ENCODE measurements around the gene FOXO4.
A peak's percentile ranks its signal among the peaks of the same experiment; 100 is the strongest.
"Not testable (repeated sequence)": the region's sequence is repeated elsewhere in the genome, so short reads cannot be mapped to it uniquely, and the experiment has no call there.

FOXO4 gene, protein sequence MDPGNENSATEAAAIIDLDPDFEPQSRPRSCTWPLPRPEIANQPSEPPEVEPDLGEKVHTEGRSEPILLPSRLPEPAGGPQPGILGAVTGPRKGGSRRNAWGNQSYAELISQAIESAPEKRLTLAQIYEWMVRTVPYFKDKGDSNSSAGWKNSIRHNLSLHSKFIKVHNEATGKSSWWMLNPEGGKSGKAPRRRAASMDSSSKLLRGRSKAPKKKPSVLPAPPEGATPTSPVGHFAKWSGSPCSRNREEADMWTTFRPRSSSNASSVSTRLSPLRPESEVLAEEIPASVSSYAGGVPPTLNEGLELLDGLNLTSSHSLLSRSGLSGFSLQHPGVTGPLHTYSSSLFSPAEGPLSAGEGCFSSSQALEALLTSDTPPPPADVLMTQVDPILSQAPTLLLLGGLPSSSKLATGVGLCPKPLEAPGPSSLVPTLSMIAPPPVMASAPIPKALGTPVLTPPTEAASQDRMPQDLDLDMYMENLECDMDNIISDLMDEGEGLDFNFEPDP

GRCh38 chrX:71095555-71095980 lies at the start of gene FOXO4:
Gene FOXO4 (plus strand): TSS chrX:71095851. CDS start chrX:71096529, 678 bp downstream.
- H3K4me3 Mint-ChIP-seq = peak within 1 kb of the TSS; percentile 98
- CTCF ChIA-PET = interaction anchor here (0.6 to 1.2 kb wide), 4 partner anchors 11 to 34 kb away, joined by 3 to 4 read pairs (median 4); partner anchors contain the start of gene CXorf65
- DNase-seq = peak; percentile 93

DNA sequence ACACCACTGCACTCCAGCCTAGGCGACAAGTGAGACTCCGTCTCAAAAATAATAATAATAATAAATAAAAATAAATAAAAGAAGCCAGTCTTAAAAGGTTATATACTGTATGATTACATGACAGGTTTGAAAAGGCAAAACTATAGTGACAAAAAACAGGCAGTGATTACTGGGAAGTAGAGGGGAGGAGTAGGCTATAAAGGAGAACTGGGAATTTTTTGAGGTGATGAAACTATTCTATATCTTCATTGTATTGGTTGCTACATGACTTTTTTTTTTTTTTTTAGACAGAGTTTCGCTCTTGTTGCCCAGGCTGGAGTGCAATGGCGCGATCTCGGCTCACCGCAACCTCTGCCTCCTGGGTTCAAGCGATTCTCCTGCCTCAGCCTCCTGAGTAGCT lies 47.8 kb upstream of the FOXO4 start:
- H3K4me1 Mint-ChIP-seq, H3K27ac Mint-ChIP-seq, DNase-seq, H3K36me3 Mint-ChIP-seq, H3K27me3 Mint-ChIP-seq, H3K4me3 Mint-ChIP-seq, CTCF ChIA-PET, H3K9me3 Mint-ChIP-seq: not testable (repeated sequence)

More at GRCh38 chrX:71095555-71095980, at the start of gene FOXO4:
- Mint-ChIP-seq H3K27me3 (peaks cover 12% of the 10 kb centered on the region), H3K36me3 (peaks cover 3% of the 10 kb centered on the region), H3K4me1 (peaks cover 43% of the 10 kb centered on the region), H3K9me3 (no peaks in the 10 kb centered on the region), H3K27ac (peak within 1 kb of the TSS; percentile 89)

DNA sequence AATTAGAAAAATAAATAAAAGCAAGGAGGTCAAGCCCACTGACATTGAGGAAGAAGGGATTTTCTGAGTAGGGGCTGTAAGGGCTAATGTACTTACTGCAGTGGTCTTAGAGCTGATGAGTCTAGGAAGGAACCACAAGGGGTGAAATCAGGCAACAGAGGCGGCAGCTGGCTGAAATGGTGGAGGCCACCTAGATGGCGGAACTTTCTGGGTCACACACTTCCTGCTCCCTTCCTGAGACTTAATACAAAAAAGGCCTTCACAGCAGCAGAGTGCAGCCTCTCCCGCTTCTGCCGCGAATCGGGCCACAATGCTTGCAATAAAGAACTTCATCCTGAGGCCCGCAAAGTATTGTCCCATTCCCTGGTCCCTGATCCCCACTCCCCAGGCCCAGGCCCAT lies 42.9 kb upstream of the FOXO4 start:
- no peak for DNase-seq

GRCh38 chrX:71053217-71053621 lies 42.4 kb upstream of the FOXO4 start:
- Mint-ChIP-seq H3K27ac (no peak overlapping the region), H3K9me3 (no peaks in the 10 kb centered on the region), H3K4me3 (peak overlapping the region; percentile 18), H3K27me3 (no peaks in the 10 kb centered on the region), H3K4me1 (peaks cover 23% of the 10 kb centered on the region), H3K36me3 (peaks cover 19% of the 10 kb centered on the region)
- CTCF ChIA-PET = no interaction called here
- DNase-seq = peak; percentile 26

More for the DNA sequence above, 42.9 kb upstream of the FOXO4 start:
- Mint-ChIP-seq H3K4me3 (peak overlapping the region; percentile 18), H3K9me3 (no peaks in the 10 kb centered on the region), H3K27me3 (no peaks in the 10 kb centered on the region), H3K4me1 (peaks cover 18% of the 10 kb centered on the region), H3K27ac (peak overlapping the region; percentile 11), H3K36me3 (peaks cover 14% of the 10 kb centered on the region)
- CTCF ChIA-PET = no interaction called here

DNA sequence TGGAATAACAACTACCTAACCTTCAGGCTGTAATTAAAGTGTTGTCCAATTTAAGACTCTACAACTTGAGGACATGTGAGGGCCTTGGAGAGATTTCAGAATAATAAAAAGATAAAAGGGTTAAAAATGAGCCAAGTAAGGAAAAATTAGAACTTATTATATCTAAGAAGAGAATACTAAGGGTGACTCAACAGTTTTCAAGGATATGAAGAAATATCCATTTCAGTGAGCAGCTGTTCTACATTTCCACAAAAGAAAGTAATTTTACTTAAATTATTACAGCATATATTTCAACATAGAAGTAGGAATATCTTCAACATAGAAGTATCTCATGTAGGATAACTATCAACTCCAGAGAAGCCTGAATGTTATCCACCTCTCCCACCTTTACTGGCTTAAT lies 38.8 kb upstream of the FOXO4 start:
- CTCF ChIA-PET = no interaction called here
- H3K9me3 Mint-ChIP-seq = no peaks in the 10 kb centered on the region
- no peak overlapping the region for H3K4me3 Mint-ChIP-seq
- H3K27ac Mint-ChIP-seq = peak overlapping the region; percentile 67
- peaks cover 40% of the 10 kb centered on the region for H3K4me1 Mint-ChIP-seq
- no peaks in the 10 kb centered on the region for H3K27me3 Mint-ChIP-seq
- DNase-seq = no peak
- peaks cover 36% of the 10 kb centered on the region for H3K36me3 Mint-ChIP-seq

GRCh38 chrX:71057848-71058530 lies 37.7 kb upstream of the FOXO4 start:
- H3K36me3 Mint-ChIP-seq = peaks cover 42% of the 10 kb centered on the region
- CTCF ChIA-PET = interaction anchor here (1.0 kb wide), 1 partner anchor 54 kb away, joined by 3 read pairs; no protein-coding TSS in a partner anchor
- H3K27ac Mint-ChIP-seq = peak overlapping the region; percentile 77
- no peak for DNase-seq
- H3K4me3 Mint-ChIP-seq = no peak overlapping the region
- no peaks in the 10 kb centered on the region for H3K9me3 Mint-ChIP-seq
- H3K27me3 Mint-ChIP-seq = no peaks in the 10 kb centered on the region
- H3K4me1 Mint-ChIP-seq = peaks cover 40% of the 10 kb centered on the region

DNA sequence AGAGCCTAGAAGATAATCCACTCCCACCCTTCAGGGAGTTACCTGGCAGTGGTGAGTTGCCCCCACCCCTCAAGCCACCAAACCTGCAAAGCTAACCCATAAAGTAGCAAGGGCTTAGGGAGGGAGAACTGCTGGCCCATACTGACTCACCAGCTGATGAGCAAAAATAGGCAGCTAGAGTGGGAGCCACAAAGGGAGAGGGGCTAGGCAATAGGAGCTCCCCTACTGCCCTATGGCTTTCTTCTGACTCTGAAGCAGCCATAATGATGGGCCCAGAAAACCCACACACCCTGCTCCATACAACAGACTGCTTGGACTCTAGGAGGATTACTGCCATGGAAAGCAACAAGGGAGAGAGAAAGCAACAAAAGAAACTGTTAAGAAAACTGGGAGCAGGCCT lies 35.5 kb upstream of the FOXO4 start:
- Mint-ChIP-seq H3K4me1 (peaks cover 48% of the 10 kb centered on the region), H3K4me3 (no peak overlapping the region), H3K27me3 (no peaks in the 10 kb centered on the region), H3K9me3 (no peaks in the 10 kb centered on the region), H3K27ac (no peak overlapping the region), H3K36me3 (peaks cover 43% of the 10 kb centered on the region)
- no peak for DNase-seq
- CTCF ChIA-PET = no interaction called here

DNA sequence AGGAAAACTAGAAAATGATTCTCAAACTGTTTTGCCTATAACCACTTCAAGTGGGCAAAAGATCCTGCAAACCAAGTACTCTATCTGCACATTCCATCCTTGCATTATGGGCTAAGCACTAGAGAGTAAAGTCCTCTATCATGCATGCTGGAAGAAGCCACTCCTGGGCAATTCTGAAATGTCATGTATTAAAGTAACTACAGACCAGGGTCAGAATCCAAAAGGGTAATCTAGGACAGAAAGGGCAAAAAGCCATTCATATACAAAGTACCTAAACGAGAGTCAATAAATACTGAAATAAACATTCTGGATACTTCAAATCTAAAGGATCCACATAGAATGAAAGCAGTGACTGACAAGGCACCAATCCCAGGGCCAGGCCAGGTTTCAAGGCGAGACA lies 28.6 kb upstream of the FOXO4 start:
- Mint-ChIP-seq H3K4me3 (peak overlapping the region; percentile 88), H3K36me3 (peaks cover 16% of the 10 kb centered on the region), H3K27me3 (peaks cover 3% of the 10 kb centered on the region), H3K27ac (peak overlapping the region; percentile 95), H3K4me1 (peaks cover 21% of the 10 kb centered on the region), H3K9me3 (no peaks in the 10 kb centered on the region)
- no peak for DNase-seq
- CTCF ChIA-PET = interaction anchor here (0.6 kb wide), 2 partner anchors 152 to 354 kb away, joined by 3 to 4 read pairs; no protein-coding TSS in a partner anchor

DNA sequence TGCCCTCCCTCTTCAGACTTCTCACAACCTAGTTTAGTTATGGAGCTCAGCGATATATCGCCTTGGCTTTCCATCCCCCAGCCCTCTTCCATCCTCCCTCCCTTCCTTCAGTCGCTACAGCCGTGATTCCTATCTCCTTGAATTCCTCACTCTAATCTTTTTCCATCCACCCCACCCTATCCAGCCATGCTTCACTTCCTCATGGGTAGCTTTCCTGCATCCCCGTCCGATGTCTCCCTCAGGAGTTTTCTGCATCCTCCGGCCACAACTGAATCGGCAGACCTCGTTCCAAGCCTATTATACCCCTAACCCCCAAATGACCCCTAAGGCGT lies 28.0 kb upstream of the FOXO4 start:
- Mint-ChIP-seq H3K27me3 (peaks cover 5% of the 10 kb centered on the region), H3K4me3 (peak overlapping the region; percentile 88), H3K9me3 (no peaks in the 10 kb centered on the region), H3K27ac (peak overlapping the region; percentile 95), H3K4me1 (peaks cover 21% of the 10 kb centered on the region), H3K36me3 (peaks cover 14% of the 10 kb centered on the region)
- CTCF ChIA-PET = interaction anchor here (0.6 kb wide), 2 partner anchors 151 to 354 kb away, joined by 3 to 4 read pairs; no protein-coding TSS in a partner anchor
- no peak for DNase-seq

DNA sequence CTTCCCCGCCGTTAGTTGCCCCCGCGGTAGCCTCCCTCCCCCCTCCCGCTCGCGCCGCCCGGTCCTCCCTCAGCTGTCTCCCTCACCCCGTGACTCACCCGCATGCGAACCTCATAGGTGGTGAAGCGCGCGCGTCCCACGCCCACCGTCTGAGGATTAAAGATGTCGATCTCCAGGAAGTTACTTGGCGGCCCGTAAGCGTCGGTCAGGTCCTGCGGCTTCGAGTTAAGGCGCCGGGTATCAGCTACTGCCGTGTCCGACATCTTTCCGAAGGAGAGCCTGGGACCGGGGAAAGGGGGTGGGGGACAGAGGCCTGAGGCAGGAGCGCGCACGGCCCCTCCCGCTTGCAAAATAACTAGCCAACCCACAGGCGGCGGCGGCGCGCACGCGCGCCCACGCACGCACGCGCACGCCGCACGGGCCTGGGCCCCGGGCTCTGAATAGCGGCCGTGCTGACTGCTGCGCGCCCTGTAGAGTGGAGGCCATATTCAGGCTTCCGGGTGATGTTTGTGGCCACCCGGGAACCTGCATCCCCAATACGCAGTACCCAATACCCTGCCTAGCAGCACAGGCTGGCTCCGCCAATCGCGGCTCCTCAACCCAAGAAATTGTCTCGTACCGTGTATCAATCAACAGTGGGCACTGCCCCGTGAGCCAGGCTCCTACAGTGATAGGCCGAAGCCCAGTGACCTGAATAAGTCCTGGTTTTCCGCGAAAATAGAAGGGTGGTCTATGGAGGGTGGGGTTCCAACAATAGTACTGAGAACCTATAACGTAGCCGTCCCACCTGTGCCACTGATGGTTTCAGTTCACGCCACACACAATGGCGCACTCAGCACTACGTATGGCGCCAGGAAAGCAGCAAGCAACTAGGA lies 27.4 kb upstream of the FOXO4 start, which contains the start of gene SNX12:
TSS of gene SNX12 (minus strand) at position 291 of the 875 bp plus-strand sequence. CDS start at position 263, 28 bp downstream.
- Mint-ChIP-seq H3K27me3 (peaks cover 11% of the 10 kb centered on the region), H3K27ac (peak within 1 kb of the TSS; percentile 99), H3K4me3 (peak within 1 kb of the TSS; percentile 88), H3K9me3 (no peaks in the 10 kb centered on the region), H3K4me1 (peaks cover 21% of the 10 kb centered on the region), H3K36me3 (peaks cover 11% of the 10 kb centered on the region)
- DNase-seq = peak; percentile 93
- CTCF ChIA-PET = no interaction called here

- H3K36me3 Mint-ChIP-seq = peaks cover 5% of the 10 kb centered on the region
- CTCF ChIA-PET = no interaction called here
- no peak for DNase-seq
- no peak overlapping the region for H3K4me3 Mint-ChIP-seq
- H3K4me1 Mint-ChIP-seq = peaks cover 14% of the 10 kb centered on the region
- H3K27ac Mint-ChIP-seq = no peak overlapping the region
- no peaks in the 10 kb centered on the region for H3K9me3 Mint-ChIP-seq
- H3K27me3 Mint-ChIP-seq = peaks cover 25% of the 10 kb centered on the region
Measured at GRCh38 chrX:71070531-71070930, 25.1 kb upstream of the FOXO4 start.

DNA sequence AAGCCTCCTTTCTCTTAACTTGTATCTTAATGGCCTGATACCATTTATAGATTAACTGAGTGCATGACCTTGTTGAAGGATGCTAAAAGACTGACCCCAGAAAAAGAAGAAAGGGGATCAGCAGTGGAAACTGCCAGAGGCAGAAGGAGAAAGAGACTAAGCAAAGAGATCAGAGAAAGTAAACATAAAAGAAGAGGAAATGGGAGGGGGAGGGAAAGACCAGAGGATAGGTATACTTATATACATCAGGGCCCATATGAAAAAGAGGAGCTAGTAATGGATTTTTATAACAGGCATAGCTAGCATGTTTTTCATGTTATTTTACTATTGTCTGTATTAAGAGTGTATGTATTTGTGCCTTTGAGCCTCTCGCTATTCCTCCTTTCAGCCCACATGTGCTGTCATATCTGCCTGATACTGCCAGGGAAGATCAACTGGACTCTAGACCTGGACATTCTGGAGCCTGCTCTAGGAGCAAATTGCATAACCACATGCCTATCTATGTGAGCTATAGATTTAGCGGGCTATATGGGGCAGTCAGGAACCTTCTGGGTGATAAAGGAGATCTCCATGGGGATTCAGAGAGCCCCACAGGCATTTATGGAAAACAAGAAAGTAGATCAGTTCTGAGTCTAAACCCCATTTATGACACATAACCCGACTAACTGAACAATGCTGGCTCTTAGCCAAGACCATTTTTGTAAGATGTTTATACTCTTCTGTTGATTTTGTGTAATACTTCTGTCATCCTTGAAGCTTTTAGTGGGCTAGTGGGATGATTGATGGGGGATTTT lies 14.1 kb upstream of the FOXO4 start:
- Mint-ChIP-seq H3K4me1 (peaks cover 7% of the 10 kb centered on the region), H3K27ac (no peak overlapping the region), H3K36me3 (no peaks in the 10 kb centered on the region), H3K4me3 (no peak overlapping the region), H3K27me3 (no peaks in the 10 kb centered on the region), H3K9me3 (no peaks in the 10 kb centered on the region)
- CTCF ChIA-PET = no interaction called here
- DNase-seq = no peak

DNA sequence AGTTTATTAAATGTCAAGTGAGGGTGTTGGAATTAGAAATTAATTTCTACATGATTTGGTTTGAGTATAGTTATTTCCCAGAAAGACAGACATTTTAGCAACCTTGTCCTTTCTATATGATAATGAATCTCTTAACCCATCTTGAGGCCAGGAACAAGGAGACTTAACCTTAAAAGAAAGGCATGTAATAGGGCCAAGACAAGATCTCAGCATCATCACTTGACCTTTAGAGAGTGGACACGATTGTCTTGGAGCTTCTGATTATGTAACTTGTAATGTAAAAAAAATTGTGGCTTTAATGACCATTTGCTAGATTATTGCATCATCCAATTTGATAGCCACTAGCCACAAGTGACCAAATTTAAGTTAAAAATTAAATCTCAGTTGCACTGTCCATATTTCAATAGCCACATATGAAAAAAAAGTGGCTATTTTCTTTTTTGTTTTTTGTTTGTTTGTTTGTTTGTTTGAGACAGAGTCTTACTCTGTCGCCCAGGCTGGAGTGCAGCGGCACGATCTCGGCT lies 13.5 kb upstream of the FOXO4 start:
- H3K36me3 Mint-ChIP-seq = no peaks in the 10 kb centered on the region
- CTCF ChIA-PET = no interaction called here
- H3K4me3 Mint-ChIP-seq = no peak overlapping the region
- no peak overlapping the region for H3K27ac Mint-ChIP-seq
- no peaks in the 10 kb centered on the region for H3K9me3 Mint-ChIP-seq
- H3K27me3 Mint-ChIP-seq = no peaks in the 10 kb centered on the region
- no peak for DNase-seq
- H3K4me1 Mint-ChIP-seq = peaks cover 7% of the 10 kb centered on the region
